OCI-LY7 (cell line): Measurements from ENCODE around the gene MSL1. TPM values are rescaled to one million over a fixed set of nuclear protein-coding genes. Genes with fewer than 3 reads are reported as not detected.

Experiments used
- BruUV-seq: library from RNA; stranded (reverse); fragments of 400-500 nt; replicated peaks from 2 replicates; lab custom pipeline; 2021; lab: Mats Ljungman, UMichigan
- CTCF ChIA-PET: fragments of 300-600 bp; sonication (Branson Sonifier 250); formaldehyde crosslinking; loops from one replicate; lab custom pipeline; 2022; ENCODE audit warnings: antibody characterized with exemption; ENCODE audit not compliant: unreplicated experiment; lab: Charles Lee
- POLR2A ChIA-PET: fragments of 300-600 bp; sonication (Branson Sonifier 250); formaldehyde crosslinking; loops from one replicate; lab custom pipeline; 2022; ENCODE audit warnings: antibody characterized with exemption; lab: Charles Lee
- DNase-seq: peaks from one replicate; pipeline ENCODE4 v3.0.0-alpha.2; 2015; ENCODE audit warnings: low spot score
- H2AFZ ChIP-seq: fragments of 200-600 bp; sonication (generic), shearing (Covaris generic); 2 replicates; pipeline ENCODE4 v1.6.1; 2014; ENCODE audit warnings: mild to moderate bottlenecking, antibody characterized with exemption, low read length, moderate library complexity
- H3K27ac ChIP-seq: fragments of 200-600 bp; sonication (generic); 2 replicates; pipeline ENCODE4 v1.5.1; 2014; ENCODE audit warnings: mixed run types, low read depth, mild to moderate bottlenecking, moderate library complexity, low read length, inconsistent platforms; ENCODE audit not compliant: poor library complexity, severe bottlenecking
- H3K36me3 ChIP-seq: fragments of 200-600 bp; sonication (generic); 2 replicates; pipeline ENCODE4 v1.6.1; 2014; ENCODE audit warnings: mild to moderate bottlenecking, antibody characterized with exemption, low read length, moderate library complexity, mixed read lengths; ENCODE audit not compliant: insufficient read depth
- H3K4me1 ChIP-seq: fragments of 200-600 bp; sonication (generic); 2 replicates; pipeline ENCODE4 v1.5.1; 2014; ENCODE audit warnings: mild to moderate bottlenecking, low read length; ENCODE audit not compliant: insufficient read depth, poor library complexity, severe bottlenecking
- H3K4me2 ChIP-seq: fragments of 200-600 bp; sonication (generic); 2 replicates; pipeline ENCODE4 v1.6.1; 2014; ENCODE audit warnings: mild to moderate bottlenecking, low read length
- H3K4me3 ChIP-seq: fragments of 200-600 bp; sonication (generic); 2 replicates; pipeline ENCODE4 v1.5.1; 2014; ENCODE audit warnings: mild to moderate bottlenecking, low read depth, low read length; ENCODE audit not compliant: poor library complexity, severe bottlenecking
- H3K79me2 ChIP-seq: fragments of 200-600 bp; sonication (generic); 2 replicates; pipeline ENCODE4 v1.6.1; 2016; ENCODE audit warnings: low read depth, mild to moderate bottlenecking, low read length, moderate library complexity, mixed read lengths; ENCODE audit not compliant: insufficient read depth
- H3K9me2 ChIP-seq: fragments of 200-600 bp; sonication (generic); 2 replicates; pipeline ENCODE4 v1.6.1; 2016; ENCODE audit warnings: mild to moderate bottlenecking, low read length, mixed read lengths; ENCODE audit not compliant: insufficient read depth
- H3K9me3 ChIP-seq: fragments of 200-600 bp; sonication (generic); 2 replicates; pipeline ENCODE4 v1.6.1; 2014; ENCODE audit warnings: mild to moderate bottlenecking, mixed run types, low read length, mixed read lengths
- H4K20me1 ChIP-seq: fragments of 200-600 bp; sonication (generic); 2 replicates; pipeline ENCODE4 v1.6.1; 2014; ENCODE audit warnings: mild to moderate bottlenecking, antibody characterized with exemption, low read length, moderate library complexity, mixed read lengths; ENCODE audit not compliant: insufficient read depth
- CTCF ChIP-seq: fragments of 200-600 bp; sonication (generic); conservative IDR thresholded peaks from 2 replicates; pipeline ENCODE4 v1.5.1; 2014; ENCODE audit warnings: mild to moderate bottlenecking, antibody characterized with exemption, low read length, moderate library complexity, mixed read lengths
- EZH2phosphoT487 ChIP-seq: fragments of 200-600 bp; sonication (generic); IDR thresholded peaks from 2 replicates; pipeline ENCODE4 v1.6.1; 2018; ENCODE audit warnings: low read depth, borderline replicate concordance, mild to moderate bottlenecking, mixed run types, antibody characterized with exemption, low read length, moderate library complexity, mixed read lengths
- intact Hi-C: fragments of 100-400 bp; cut with micrococcal nuclease; formaldehyde crosslinking; loops from one replicate; pipeline ENCODE4 v1.10.0; 2022; ENCODE audit not compliant: unreplicated experiment
- total RNA-seq, 2 experiments: library from RNA; depleted of rRNA in 1 of 2; stranded (reverse); fragments of >200 nt in 1 of 2; shearing (Covaris generic) in 1 of 2; gene quantifications; 2 replicates each; pipeline ENCODE4 v1.2.3, GENCODE V29; 2014 to 2022

MSL1 gene
- total RNA-seq, 2 experiments from 2014 or later, result 95.4 to 97.2 TPM

DNA sequence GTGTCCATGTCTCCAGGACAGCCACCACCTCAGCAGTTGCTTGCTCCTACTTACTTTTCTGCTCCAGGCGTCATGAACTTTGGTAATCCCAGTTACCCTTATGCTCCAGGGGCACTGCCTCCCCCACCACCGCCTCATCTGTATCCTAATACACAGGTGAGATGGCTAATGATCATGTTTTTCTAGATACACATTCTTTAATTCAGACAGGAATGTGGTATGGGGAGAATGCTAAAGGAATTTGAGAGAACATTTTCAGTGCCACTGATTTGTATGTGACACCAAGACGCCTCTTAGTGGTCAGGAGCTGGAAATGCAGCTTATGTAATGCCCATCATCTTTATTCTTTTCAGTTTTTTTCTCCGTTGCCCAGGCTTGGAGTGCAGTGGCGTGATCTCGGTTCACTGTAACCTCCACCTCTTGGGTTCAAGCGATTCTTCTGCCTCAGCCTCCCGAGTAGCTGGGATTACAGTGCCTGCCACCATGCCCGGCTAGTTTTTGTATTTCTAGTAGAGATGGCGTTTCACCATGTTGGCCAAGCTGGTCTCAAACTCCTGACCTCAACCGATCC, 46.6 kb downstream of the MSL1 start:
- TF ChIP-seq EZH2phosphoT487, result no peak
- peak; percentile 85 for TF ChIP-seq CTCF
- H4K20me1 ChIP-seq, result no peaks in the 10 kb centered on the region
- BruUV-seq, result no TSS peak
- no peaks in the 10 kb centered on the region for H3K9me3 ChIP-seq
- no peak overlapping the region for H3K27ac ChIP-seq
- CTCF ChIA-PET, result interaction anchor here (1.0 to 1.8 kb wide), 2 partner anchors 14 to 56 kb away, joined by 3 to 21 read pairs; no protein-coding TSS in a partner anchor
- H3K9me2 ChIP-seq, result no peaks in the 10 kb centered on the region
- no peak overlapping the region for H2AFZ ChIP-seq
- intact Hi-C loops, result loop anchor here (1.0 kb wide), 2 partner anchors 55 to 155 kb away; no protein-coding TSS in a partner anchor
- peaks cover 96% of the 10 kb centered on the region for H3K36me3 ChIP-seq
- peak; percentile 72 for DNase-seq
- H3K79me2 ChIP-seq, result 0 out of 2 replicates have a peak, but pooled peaks cover 4% of the 10 kb centered on the region
- H3K4me1 ChIP-seq, result no peaks in the 10 kb centered on the region
- H3K4me2 ChIP-seq, result no peak overlapping the region
- POLR2A ChIA-PET, result interaction anchor here (1.4 to 1.6 kb wide), 2 partner anchors 56 to 68 kb away, joined by 3 to 6 read pairs; partner anchors contain the start of gene NR1D1
- H3K4me3 ChIP-seq, result no peak overlapping the region

DNA sequence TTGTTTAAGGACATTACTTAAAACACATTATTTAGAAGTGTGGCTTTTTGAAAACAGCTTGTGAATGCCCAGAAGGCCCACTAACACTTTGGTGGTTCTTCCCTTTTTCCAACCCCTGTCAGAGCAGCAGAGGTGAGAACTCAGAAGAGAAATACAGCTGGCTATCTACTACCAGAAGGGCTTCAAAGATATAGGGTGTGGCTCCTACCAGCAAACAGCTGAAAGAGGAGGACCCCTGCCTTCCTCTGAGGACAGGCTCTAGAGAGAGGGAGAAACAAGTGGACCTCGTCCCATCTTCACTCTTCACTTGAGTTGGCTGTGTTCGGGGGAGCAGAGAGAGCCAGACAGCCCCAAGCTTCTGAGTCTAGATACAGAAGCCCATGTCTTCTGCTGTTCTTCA, 48.6 kb downstream of the MSL1 start:
- Histone ChIP-seq H3K4me3 (no peak overlapping the region), H3K4me2 (no peak overlapping the region), H2AFZ (no peak overlapping the region), H3K79me2 (0 out of 2 replicates have a peak, but pooled peaks cover 4% of the 10 kb centered on the region), H3K4me1 (no peaks in the 10 kb centered on the region), H3K36me3 (peaks cover 96% of the 10 kb centered on the region), H4K20me1 (no peaks in the 10 kb centered on the region), H3K9me2 (no peaks in the 10 kb centered on the region), H3K9me3 (no peaks in the 10 kb centered on the region), H3K27ac (no peak overlapping the region)
- TF ChIP-seq EZH2phosphoT487 (no peak), CTCF (no peak)
- intact Hi-C loops, result no loop called here
- CTCF ChIA-PET, result no interaction called here
- BruUV-seq, result no TSS peak
- POLR2A ChIA-PET, result interaction anchor here (0.7 kb wide), 1 partner anchor 75 kb away, joined by 3 read pairs; no protein-coding TSS in a partner anchor
- no peak for DNase-seq

DNA sequence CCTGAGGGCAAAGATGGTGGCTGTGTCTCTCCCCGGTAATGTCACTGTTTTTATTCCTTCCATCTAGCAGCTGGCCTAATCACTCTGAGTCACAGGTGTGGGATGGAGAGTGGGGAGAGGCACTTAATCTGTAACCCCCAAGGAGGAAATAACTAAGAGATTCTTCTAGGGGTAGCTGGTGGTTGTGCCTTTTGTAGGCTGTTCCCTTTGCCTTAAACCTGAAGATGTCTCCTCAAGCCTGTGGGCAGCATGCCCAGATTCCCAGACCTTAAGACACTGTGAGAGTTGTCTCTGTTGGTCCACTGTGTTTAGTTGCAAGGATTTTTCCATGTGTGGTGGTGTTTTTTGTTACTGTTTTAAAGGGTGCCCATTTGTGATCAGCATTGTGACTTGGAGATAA, 50.0 kb downstream of the MSL1 start:
- H3K36me3 ChIP-seq, result peaks cover 92% of the 10 kb centered on the region
- TF ChIP-seq EZH2phosphoT487 (no peak), CTCF (no peak)
- no peaks in the 10 kb centered on the region for H4K20me1 ChIP-seq
- no peaks in the 10 kb centered on the region for H3K79me2 ChIP-seq
- POLR2A ChIA-PET, result interaction anchor here (0.5 kb wide), 1 partner anchor 99 kb away, joined by 3 read pairs; no protein-coding TSS in a partner anchor
- no peaks in the 10 kb centered on the region for H3K4me1 ChIP-seq
- CTCF ChIA-PET, result no interaction called here
- intact Hi-C loops, result no loop called here
- H3K27ac ChIP-seq, result no peak overlapping the region
- H3K4me3 ChIP-seq, result no peak overlapping the region
- BruUV-seq, result TSS peak; percentile 49
- H3K9me2 ChIP-seq, result no peaks in the 10 kb centered on the region
- DNase-seq, result no peak
- H2AFZ ChIP-seq, result no peak overlapping the region
- H3K4me2 ChIP-seq, result no peak overlapping the region
- H3K9me3 ChIP-seq, result no peaks in the 10 kb centered on the region
